Transverse colon (tissue), 4 donors: Measurements from ENCODE around the gene KLF1. TPM values are rescaled to one million over a fixed set of nuclear protein-coding genes. Genes with fewer than 3 reads are reported as not detected.

Experiments
- DNase-seq: peaks from one replicate; pipeline ENCODE4 v3.0.0-alpha.2; 2019
- H3K27ac ChIP-seq, 4 donors: fragments of 200-600 bp; sonication (generic); 2 replicates each; pipeline ENCODE4 v1.5.1; 2016 to 2018; ENCODE audit warnings: inconsistent platforms in 4 of 4
- H3K27me3 ChIP-seq: fragments of 200-600 bp; sonication (generic); 2 replicates; pipeline ENCODE4 v1.5.1; 2017; ENCODE audit warnings: inconsistent platforms
- H3K36me3 ChIP-seq, 4 donors: fragments of 200-600 bp; sonication (generic); 2 replicates each; pipeline ENCODE4 v1.5.1; 2017 to 2019; ENCODE audit warnings: inconsistent platforms in 4 of 4
- H3K4me1 ChIP-seq, 4 donors: fragments of 200-600 bp; sonication (generic); 2 replicates each; pipeline ENCODE4 v1.5.1; 2017 to 2020; ENCODE audit warnings: inconsistent platforms in 4 of 4
- H3K4me3 ChIP-seq, 4 donors: fragments of 200-600 bp; sonication (generic); 1 replicate in 1 of 4; 2 replicates in 3 of 4; pipeline versions ENCODE4 v1.5.1 to v1.6.1; 2017 to 2019; ENCODE audit warnings: inconsistent platforms in 4 of 4
- H3K9me3 ChIP-seq, 2 donors: fragments of 200-600 bp; sonication (generic); 2 replicates each; pipeline ENCODE4 v1.5.1; 2017 to 2019; ENCODE audit warnings: inconsistent platforms in 2 of 2
- CTCF ChIP-seq, 5 experiments: fragments of 200-600 bp in 3 of 5; fragments of 450-650 bp in 2 of 5; sonication (generic) in 3 of 5; IDR thresholded peaks; 1 replicate in 2 of 5; 2 replicates in 3 of 5; pipeline ENCODE4 v1.5.1; 2016 to 2017; ENCODE audit warnings: antibody characterized with exemption in 5 of 5, inconsistent platforms in 3 of 5, mild to moderate bottlenecking in 2 of 5, moderate library complexity in 1 of 5
- EP300 ChIP-seq: sonication (generic); formaldehyde crosslinking; IDR thresholded peaks from one replicate; pipeline ENCODE4 v1.6.1; 2017; ENCODE audit warnings: antibody characterized with exemption, low read depth
- POLR2A ChIP-seq: fragments of 450-650 bp; IDR thresholded peaks from one replicate; pipeline ENCODE4 v1.6.1; 2016; ENCODE audit warnings: antibody characterized with exemption, mild to moderate bottlenecking, moderate library complexity
- POLR2AphosphoS5 ChIP-seq, 3 donors: sonication (generic); formaldehyde crosslinking; IDR thresholded peaks; one replicate each; pipeline ENCODE4 v1.6.1; 2016; ENCODE audit warnings: antibody characterized with exemption in 3 of 3
- WGBS, 2 donors: methylation state at CpG; one replicate each; pipeline ENCODE4 v1.1.5; 2018; ENCODE audit warnings: low coverage in 1 of 2; 5-methylcytosine and 5-hydroxymethylcytosine counted together
- in situ Hi-C, 4 donors: fragments of 200-750 bp; cut with MboI; loops; one replicate each; pipeline versions ENCODE4 v1.15.0 to v1.15.1; 2017; ENCODE audit warnings: low sequenced_read_pairs in 3 of 4, low pct_ligation_motif_present in 1 of 4, low pct_unique_long_range_greater_than_20kb in 1 of 4
- intact Hi-C: fragments of 100-400 bp; cut with DNase I; formaldehyde crosslinking; loops from one replicate; pipeline ENCODE4 v1.15.1; 2023; ENCODE audit warnings: low total_unique reads
- total RNA-seq, 4 donors: library from RNA; depleted of rRNA; stranded (reverse); fragments of >200 nt; gene quantifications; one replicate each; pipeline ENCODE4 v1.1.0, GENCODE V29; 2016

KLF1 gene
- total RNA-seq, 4 donors from 2014 or later, result 0.32 TPM; not detected in 3

GRCh38 chr19:12843999-12844732 is 42.8 kb downstream of the KLF1 start:
- Histone ChIP-seq H3K9me3 (no peaks in the 10 kb centered on the region), H3K4me1 (peaks cover 0 to 21% (median 20%) of the 10 kb centered on the region in 4 donors), H3K27me3 (peaks cover 85% of the 10 kb centered on the region), H3K4me3 (no peak overlapping the region), H3K36me3 (no peaks in the 10 kb centered on the region), H3K27ac (no peak overlapping the region)
- TF ChIP-seq CTCF (IDR thresholded peaks at IDR 0.05) (no peak), POLR2AphosphoS5 (IDR thresholded peaks at IDR 0.05) (no peak), EP300 (no peak), POLR2A (no peak)
- intact Hi-C loops, result loop anchor here (5.0 kb wide), 1 partner anchor 77 kb away; no protein-coding TSS in a partner anchor
- DNase-seq, result no peak
- 67 to 76% methylated on average over 1 to 3 of the region's 3 CpGs for WGBS, 2 donors
- in situ Hi-C loops, result loop anchor here in 3 of 4 donors (10.0 kb wide), 2 partner anchors 79 to 89 kb away; partner anchors contain the start of gene BEST2 (in 1 of the 3)

- H3K27me3 ChIP-seq, result peaks cover 93% of the 10 kb centered on the region
- TF ChIP-seq POLR2A (no peak), CTCF (IDR thresholded peaks at IDR 0.05) (no peak), EP300 (no peak), POLR2AphosphoS5 (IDR thresholded peaks at IDR 0.05) (no peak)
- H3K27ac ChIP-seq, result no peak overlapping the region
- in situ Hi-C loops (loop anchor here in 3 of 4 donors (10.0 kb wide), 2 partner anchors 79 to 89 kb away; partner anchors contain the start of gene BEST2 (in 1 of the 3)), intact Hi-C loops (loop anchor here (5.0 kb wide), 1 partner anchor 76 kb away; no protein-coding TSS in a partner anchor)
- H3K4me1 ChIP-seq, result peaks cover 5 to 28% (median 26%) of the 10 kb centered on the region in 4 donors
- no peaks in the 10 kb centered on the region for H3K9me3 ChIP-seq
- DNase-seq, result no peak
- 83% methylated on average over 11 of the region's 11 CpGs; no CpG with 5 or more reads in 1 of the 2 donors for WGBS, 2 donors
- no peak overlapping the region for H3K4me3 ChIP-seq
- no peaks in the 10 kb centered on the region for H3K36me3 ChIP-seq
Measured at GRCh38 chr19:12843328-12843727, 43.7 kb downstream of the KLF1 start.

- 90% methylated on average over 18 of the region's 18 CpGs; no CpG with 5 or more reads in 1 of the 2 donors for WGBS, 2 donors
- in situ Hi-C loops (loop anchor here in 3 of 4 donors (10.0 kb wide), 2 partner anchors 78 to 88 kb away; partner anchors contain the start of gene BEST2 (in 1 of the 3)), intact Hi-C loops (loop anchor here (5.0 kb wide), 1 partner anchor 75 kb away; no protein-coding TSS in a partner anchor)
- no peak for TF ChIP-seq POLR2A
- no peak for TF ChIP-seq EP300
- no peak for TF ChIP-seq POLR2AphosphoS5 (IDR thresholded peaks at IDR 0.05)
- no peak for TF ChIP-seq CTCF (IDR thresholded peaks at IDR 0.05)
- DNase-seq, result no peak
- no peaks in the 10 kb centered on the region for H3K36me3 ChIP-seq
- no peak overlapping the region for H3K4me3 ChIP-seq
- no peaks in the 10 kb centered on the region for H3K9me3 ChIP-seq
- peaks cover 96% of the 10 kb centered on the region for H3K27me3 ChIP-seq
- H3K27ac ChIP-seq, result no peak overlapping the region
- H3K4me1 ChIP-seq, result peaks cover 5 to 26% (median 23%) of the 10 kb centered on the region in 4 donors
Measured at GRCh38 chr19:12842511-12842910, 44.5 kb downstream of the KLF1 start.

- H3K9me3 ChIP-seq, result no peaks in the 10 kb centered on the region
- no peak for DNase-seq
- in situ Hi-C loops, result loop anchor here in 3 of 4 donors (10.0 kb wide), 2 partner anchors 76 to 86 kb away; partner anchors contain the start of gene BEST2 (in 1 of the 3)
Measured at GRCh38 chr19:12841094-12841493, 45.9 kb downstream of the KLF1 start.

More at GRCh38 chr19:12841094-12841493, 45.9 kb downstream of the KLF1 start:
- Histone ChIP-seq H3K36me3 (no peaks in the 10 kb centered on the region), H3K27me3 (peaks cover 98% of the 10 kb centered on the region), H3K4me3 (peak overlapping the region in 2 of 4 donors; percentile 8 to 24), H3K27ac (no peak overlapping the region), H3K4me1 (peaks cover 7 to 23% (median 20%) of the 10 kb centered on the region in 4 donors)
- TF ChIP-seq EP300 (no peak), POLR2A (no peak), POLR2AphosphoS5 (IDR thresholded peaks at IDR 0.05) (no peak), CTCF (IDR thresholded peaks at IDR 0.05) (no peak)
- 3% methylated on average over 24 of the region's 29 CpGs; no CpG with 5 or more reads in 1 of the 2 donors for WGBS, 2 donors
- intact Hi-C loops, result loop anchor here (5.0 kb wide), 1 partner anchor 74 kb away; no protein-coding TSS in a partner anchor
